GM18520 (cell line): ENCODE measurements around the gene CCDC102B.
"Not testable (repeated sequence)": the region's sequence is repeated elsewhere in the genome, so short reads cannot be mapped to it uniquely, and the experiment has no call there.

Source experiments
- ATAC-seq: cut with Tn5 transposase; IDR thresholded peaks from one replicate; pipeline ENCODE4 v1.9.1; 2021; ENCODE audit not compliant: unreplicated experiment

The CCDC102B gene

GRCh38 chr18:68826121-68826520 lies 28.2 kb downstream of the CCDC102B start:
- ATAC-seq: no peak

DNA sequence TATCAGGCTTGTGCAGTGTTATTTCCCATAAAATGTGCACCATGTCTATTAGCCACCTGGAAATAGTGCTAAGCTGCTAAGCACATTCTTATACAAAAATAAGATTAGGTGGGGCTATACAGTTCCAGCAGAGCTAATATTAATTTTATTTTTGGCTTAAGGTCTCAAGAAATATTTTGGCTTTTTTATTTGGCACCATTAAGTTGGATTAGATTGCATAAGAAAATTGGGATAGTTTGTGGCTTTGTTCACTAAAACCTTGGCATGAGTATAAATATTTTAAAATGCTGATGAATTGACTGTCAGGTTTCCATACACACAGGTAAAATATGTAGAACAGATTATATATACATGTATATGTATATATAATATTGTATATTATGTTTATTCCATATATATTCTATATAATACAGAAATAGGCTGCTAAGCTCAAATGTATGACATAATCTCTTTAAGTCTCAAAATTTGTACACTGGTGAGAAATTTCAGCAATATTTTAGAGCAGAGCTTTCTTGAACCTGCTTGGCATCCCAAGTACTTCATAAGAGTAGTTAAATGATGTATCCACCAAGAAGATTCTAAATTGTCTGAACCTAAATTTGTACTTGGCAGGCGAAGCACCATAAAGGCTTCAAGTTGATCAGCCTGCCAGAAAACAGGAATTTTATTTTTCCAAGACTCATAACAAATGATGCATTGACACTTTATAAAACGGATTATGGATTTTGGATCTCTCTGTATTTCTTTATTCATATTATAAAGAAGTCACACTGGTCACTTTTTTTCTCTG lies 32.6 kb downstream of the CCDC102B start:
- ATAC-seq: no peak

GRCh38 chr18:68833756-68834155 lies 35.9 kb downstream of the CCDC102B start:
- no peak for ATAC-seq

- ATAC-seq: no peak
Measured at GRCh38 chr18:68837665-68838451, 40.0 kb downstream of the CCDC102B start.

GRCh38 chr18:68839701-68840100 lies 41.8 kb downstream of the CCDC102B start:
- no peak for ATAC-seq

- ATAC-seq: no peak
Measured at GRCh38 chr18:68840554-68841263, 42.8 kb downstream of the CCDC102B start.

DNA sequence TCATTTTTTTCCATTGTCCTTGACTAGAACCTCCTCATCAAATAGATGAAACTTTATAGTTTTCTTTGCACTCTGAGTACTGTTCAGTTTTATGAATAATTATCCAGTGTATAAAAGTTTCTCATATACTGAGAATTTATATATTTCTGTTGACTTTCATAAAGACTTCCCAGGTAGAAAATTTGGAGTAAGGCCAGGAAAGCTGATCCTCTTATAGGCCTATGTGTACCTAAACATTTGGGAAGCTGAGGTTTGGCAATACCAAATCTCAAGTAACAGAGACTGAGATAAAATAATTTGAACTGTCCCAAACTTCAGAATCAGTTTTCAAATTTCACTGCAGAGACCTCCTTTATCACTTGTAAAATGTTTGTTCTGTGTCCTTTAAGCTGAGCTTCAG lies 43.4 kb downstream of the CCDC102B start:
- no peak for ATAC-seq

DNA sequence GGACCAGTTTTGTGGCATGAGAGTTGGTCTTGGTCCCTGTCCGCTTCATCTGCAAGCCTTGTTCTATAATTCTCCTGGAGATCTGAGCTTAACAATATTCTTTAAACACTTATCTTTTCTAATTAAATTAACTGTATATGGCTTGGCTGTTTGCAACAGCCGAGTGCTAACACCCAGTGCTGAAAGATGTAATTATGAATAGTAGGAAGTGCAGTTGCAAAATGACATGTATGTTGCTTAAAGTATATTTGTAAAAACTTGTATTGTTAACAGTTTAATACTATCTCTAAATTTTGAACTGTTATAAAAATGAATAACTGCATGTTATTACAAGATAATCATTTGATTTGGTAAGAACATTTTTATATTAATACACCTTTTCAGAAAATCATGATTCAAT lies 45.1 kb downstream of the CCDC102B start:
- no peak for ATAC-seq

- ATAC-seq: no peak
Measured at GRCh38 chr18:68843473-68844089, 45.7 kb downstream of the CCDC102B start.

DNA sequence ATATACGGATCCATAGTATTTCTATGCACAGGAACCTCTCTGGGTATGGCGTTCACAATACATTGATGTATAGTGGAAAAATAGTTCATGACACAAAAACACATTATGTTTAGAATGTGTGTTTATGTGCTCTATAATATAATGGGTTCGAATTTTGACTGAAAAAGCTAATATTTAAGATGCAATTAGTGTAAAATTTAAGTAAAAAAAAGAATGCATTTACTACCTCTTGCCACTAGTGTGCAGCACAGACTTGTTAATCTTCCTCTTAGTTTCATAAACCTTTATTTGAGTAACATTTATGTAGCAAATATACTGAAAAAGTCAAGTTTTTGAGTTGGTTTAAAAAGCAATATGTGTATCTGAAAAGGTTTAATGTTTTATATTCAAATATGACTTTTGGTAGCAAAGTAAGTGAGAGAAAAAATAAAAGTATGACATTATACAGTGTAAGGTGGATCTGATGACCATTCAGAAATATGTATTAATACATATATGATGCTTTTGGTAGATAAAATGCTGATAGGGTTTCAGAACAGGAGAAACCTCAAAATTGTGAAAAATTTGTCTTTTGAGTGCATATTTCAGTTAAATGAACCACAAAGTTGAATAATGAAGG lies 49.4 kb downstream of the CCDC102B start:
- peak; percentile 50 for ATAC-seq

GRCh38 chr18:68848242-68848641 lies 50.4 kb downstream of the CCDC102B start:
- no peak for ATAC-seq

GRCh38 chr18:68854786-68855391 lies 57.0 kb downstream of the CCDC102B start:
- no peak for ATAC-seq

GRCh38 chr18:68855491-68855890 lies 57.6 kb downstream of the CCDC102B start:
- ATAC-seq: no peak

GRCh38 chr18:68861365-68861764 lies 63.5 kb downstream of the CCDC102B start:
- ATAC-seq: no peak

DNA sequence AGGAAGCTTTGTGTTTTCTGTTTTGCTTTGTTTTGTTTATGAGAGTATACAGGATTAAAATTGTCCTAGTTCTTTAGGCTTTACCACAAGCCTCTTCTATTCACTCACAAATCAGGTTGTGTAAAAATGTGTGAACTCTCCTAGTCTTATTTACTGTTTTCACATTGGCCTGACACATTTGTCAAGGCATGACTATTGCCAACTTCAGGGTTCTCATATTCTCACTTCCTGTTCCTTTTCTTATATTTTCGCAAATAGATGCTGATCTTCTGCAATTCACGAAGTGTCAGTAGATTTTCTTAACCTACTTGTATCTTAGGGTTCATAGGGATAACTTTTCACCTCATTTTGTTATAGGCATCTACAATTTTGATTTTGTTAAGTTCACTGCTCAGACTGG lies 67.1 kb downstream of the CCDC102B start:
- ATAC-seq: peak; percentile 43

DNA sequence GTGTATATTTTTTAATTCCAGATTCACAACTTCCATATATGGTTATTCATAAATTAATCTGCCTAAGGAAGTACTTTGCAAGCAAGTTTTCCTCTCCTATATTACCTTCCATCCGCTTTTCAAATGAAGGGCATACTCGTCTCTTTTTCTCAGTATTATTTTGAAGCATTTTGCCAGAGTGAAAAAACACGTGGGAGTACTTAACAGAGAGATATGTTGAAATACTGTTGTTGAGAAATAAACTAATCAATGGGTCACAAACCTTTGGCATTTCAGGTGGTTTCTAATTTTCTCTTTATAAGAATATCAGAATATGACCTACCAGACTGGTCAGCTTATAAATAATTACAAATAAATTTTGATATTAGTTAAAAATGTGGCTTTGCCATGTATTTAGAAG lies 67.6 kb downstream of the CCDC102B start:
- no peak for ATAC-seq

- no peak for ATAC-seq
Measured at GRCh38 chr18:68873003-68873402, 75.1 kb downstream of the CCDC102B start.

DNA sequence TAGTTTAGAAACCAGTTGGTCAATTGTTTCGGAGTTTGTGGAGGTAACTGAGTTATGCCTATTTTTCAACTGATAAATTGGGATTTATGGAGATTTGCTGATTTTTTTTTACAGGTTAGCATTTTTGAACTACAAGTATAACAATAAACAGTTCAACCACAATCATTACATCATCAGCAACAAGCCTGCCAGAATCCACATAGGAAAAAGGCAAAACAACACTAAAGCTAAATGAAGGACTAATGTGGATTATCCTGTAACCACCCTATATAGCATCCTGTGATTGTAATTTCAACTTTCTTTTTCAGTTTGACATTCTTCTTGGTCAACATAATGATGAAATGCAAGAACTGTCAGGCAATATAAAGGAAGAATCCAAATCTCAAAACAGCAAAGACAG lies 76.5 kb downstream of the CCDC102B start:
- ATAC-seq: no peak

GRCh38 chr18:68879947-68880346 lies 82.1 kb downstream of the CCDC102B start:
- not testable (repeated sequence) for ATAC-seq

GRCh38 chr18:68887410-68887809 lies 89.5 kb downstream of the CCDC102B start:
- no peak for ATAC-seq
